Panc1 (cell line): ENCODE measurements around the gene GTF3A. TPM values are rescaled to one million over a fixed set of nuclear protein-coding genes. Genes with fewer than 3 reads are reported as not detected.

Experiments
- ATAC-seq: fragments of 200-7000 bp; cut with Tn5 transposase; 2 replicates; pipeline ENCODE4 v1.9.1; 2020; ENCODE audit warnings: mild to moderate bottlenecking, moderate library complexity
- BruUV-seq: library from RNA; stranded (reverse); fragments of 400-500 nt; replicated peaks from 2 replicates; lab custom pipeline; 2021; lab: Mats Ljungman, UMichigan
- CTCF ChIA-PET: fragments of 300-600 bp; sonication (Branson Sonifier 250); formaldehyde crosslinking; loops from one replicate; lab custom pipeline; 2022; ENCODE audit warnings: antibody characterized with exemption; lab: Charles Lee
- POLR2A ChIA-PET: fragments of 300-600 bp; sonication (Branson Sonifier 250); formaldehyde crosslinking; loops from one replicate; lab custom pipeline; 2022; ENCODE audit warnings: antibody characterized with exemption; lab: Charles Lee
- DNase-seq: peaks from one replicate; pipeline ENCODE4 v3.0.0-alpha.2; 2010; ENCODE audit warnings: low read depth, low spot score
- H3K27ac ChIP-seq: 2 replicates; pipeline ENCODE4 v1.5.1; 2011; ENCODE audit warnings: mild to moderate bottlenecking, low read length, inconsistent platforms
- H3K27me3 ChIP-seq: fragments of 200-500 bp; sonication (Bioruptor generic); 2 replicates; pipeline ENCODE4 v1.6.0; 2014; ENCODE audit warnings: low read length, inconsistent platforms; ENCODE audit not compliant: control insufficient read depth, insufficient read depth
- H3K36me3 ChIP-seq: fragments of 200-500 bp; sonication (Bioruptor generic); 2 replicates; pipeline ENCODE4 v1.5.1; 2014; ENCODE audit warnings: inconsistent platforms, mild to moderate bottlenecking, low read length, moderate library complexity; ENCODE audit not compliant: control insufficient read depth, insufficient read depth
- H3K4me1 ChIP-seq: 2 replicates; pipeline ENCODE4 v1.5.1; 2011; ENCODE audit warnings: inconsistent platforms, mild to moderate bottlenecking, low read length, moderate library complexity; ENCODE audit not compliant: control insufficient read depth, insufficient read depth
- H3K4me3 ChIP-seq, 2 experiments: 2 replicates each; pipeline ENCODE4 v1.5.1; 2011 to 2012; ENCODE audit warnings: low read depth in 2 of 2, low read length in 2 of 2, mild to moderate bottlenecking in 2 of 2, inconsistent platforms in 1 of 2, moderate library complexity in 1 of 2
- H3K9me3 ChIP-seq: fragments of 200-500 bp; sonication (Bioruptor generic); 2 replicates; pipeline ENCODE4 v1.5.1; 2014; ENCODE audit warnings: low read depth, mild to moderate bottlenecking, inconsistent platforms, low read length, moderate library complexity; ENCODE audit not compliant: control insufficient read depth, insufficient read depth
- CTCF ChIP-seq: fragments of 450-650 bp; IDR thresholded peaks from 2 replicates; pipeline ENCODE4 v1.5.1; 2017; ENCODE audit warnings: mild to moderate bottlenecking
- POLR2AphosphoS5 ChIP-seq: IDR thresholded peaks from 2 replicates; pipeline ENCODE4 v1.6.1; 2012; ENCODE audit warnings: mild to moderate bottlenecking, low read depth, low read length, moderate library complexity
- REST ChIP-seq, 2 experiments: IDR thresholded peaks; 2 replicates each; pipeline ENCODE4 v1.6.1; 2011 to 2012; ENCODE audit warnings: low read depth in 2 of 2, control low read depth in 1 of 2, low read length in 1 of 2, mild to moderate bottlenecking in 1 of 2, moderate library complexity in 1 of 2; ENCODE audit not compliant: insufficient read depth in 1 of 2
- SIN3A ChIP-seq: IDR thresholded peaks from 2 replicates; pipeline ENCODE4 v1.6.1; 2012; ENCODE audit warnings: low read depth, mild to moderate bottlenecking, low read length, moderate library complexity, borderline replicate concordance; ENCODE audit not compliant: insufficient read depth
- TCF7L2 ChIP-seq: IDR thresholded peaks from 2 replicates; pipeline ENCODE4 v1.6.1; 2011; ENCODE audit warnings: mild to moderate bottlenecking, low read depth, low read length, inconsistent platforms
- in situ Hi-C: cut with HindIII; loops from 2 replicates; pipeline ENCODE4 v1.10.0; 2016; ENCODE audit warnings: low sequenced_read_pairs, low pct_unique_long_range_greater_than_20kb
- intact Hi-C: fragments of 100-400 bp; cut with micrococcal nuclease; formaldehyde crosslinking; loops from one replicate; pipeline ENCODE4 v1.10.0; 2022; ENCODE audit not compliant: unreplicated experiment
- total RNA-seq: library from RNA; stranded (reverse); gene quantifications from one replicate; pipeline ENCODE4 v1.2.1, GENCODE V29; 2021; ENCODE audit not compliant: unreplicated experiment

Gene GTF3A
- total RNA-seq, 1 experiment from 2014 or later = 111 TPM

GRCh38 chr13:27403727-27404385 lies 20.6 kb upstream of the GTF3A start:
- no peaks in the 10 kb centered on the region for H3K36me3 ChIP-seq
- no peaks in the 10 kb centered on the region for H3K27me3 ChIP-seq
- CTCF ChIA-PET = no interaction called here
- no peak for DNase-seq
- BruUV-seq = no TSS peak
- intact Hi-C loops (no loop called here), in situ Hi-C loops (no loop called here)
- no peak for TF ChIP-seq CTCF
- no peak for TF ChIP-seq SIN3A
- no peak for TF ChIP-seq POLR2AphosphoS5
- no peak for TF ChIP-seq TCF7L2
- TF ChIP-seq REST (IDR thresholded peaks at IDR 0.05; ENCODE audit: insufficient read depth in 1 of 2, low read depth in 2 of 2, low read length in 1 of 2) = no peak
- H3K4me1 ChIP-seq = peaks cover 5% of the 10 kb centered on the region; the same call in 1 of the 2 replicates
- POLR2A ChIA-PET = interaction anchor here (0.6 kb wide), 1 partner anchor 27 kb away, joined by 3 read pairs; no protein-coding TSS in a partner anchor
- no peak overlapping the region for H3K27ac ChIP-seq
- ATAC-seq = no peak
- no peak overlapping the region for H3K4me3 ChIP-seq
- H3K9me3 ChIP-seq = no peaks in the 10 kb centered on the region

GRCh38 chr13:27404680-27405079 lies 19.7 kb upstream of the GTF3A start:
- ChIA-PET POLR2A (interaction anchor here (0.5 to 0.7 kb wide), 2 partner anchors 12 to 31 kb away, joined by 3 to 5 read pairs; no protein-coding TSS in a partner anchor), CTCF (no interaction called here)
- intact Hi-C loops (no loop called here), in situ Hi-C loops (no loop called here)
- Histone ChIP-seq H3K27ac (no peak overlapping the region), H3K9me3 (no peaks in the 10 kb centered on the region), H3K27me3 (no peaks in the 10 kb centered on the region), H3K4me1 (peaks cover 5% of the 10 kb centered on the region; the same call in 1 of the 2 replicates), H3K4me3 (no peak overlapping the region), H3K36me3 (no peaks in the 10 kb centered on the region)
- no TSS peak for BruUV-seq
- TF ChIP-seq SIN3A = no peak
- TF ChIP-seq CTCF = no peak
- no peak for TF ChIP-seq REST (IDR thresholded peaks at IDR 0.05; ENCODE audit: insufficient read depth in 1 of 2, low read depth in 2 of 2, low read length in 1 of 2)
- TF ChIP-seq POLR2AphosphoS5 = no peak
- no peak for TF ChIP-seq TCF7L2
- no peak for DNase-seq
- no peak for ATAC-seq
